GM19395 (cell line): ENCODE results near the gene SYNGR3.
"Not testable (repeated sequence)": the region's sequence is repeated elsewhere in the genome, so short reads cannot be mapped to it uniquely, and the experiment has no call there.

Experiments
- ATAC-seq: cut with Tn5 transposase; IDR thresholded peaks from one replicate; pipeline ENCODE4 v1.9.1; 2021; ENCODE audit warnings: mild to moderate bottlenecking, moderate library complexity; ENCODE audit not compliant: unreplicated experiment

Gene SYNGR3

GRCh38 chr16:1989209-1990100 lies at the start of gene SYNGR3:
Gene SYNGR3 (plus strand): TSS chr16:1989970. CDS start chr16:1990103, 133 bp downstream.
- no peak for ATAC-seq

- ATAC-seq, result no peak
Observed at GRCh38 chr16:1940273-1941161, 49.3 kb upstream of the SYNGR3 start.

GRCh38 chr16:1941162-1942046 lies 48.4 kb upstream of the SYNGR3 start:
- no peak for ATAC-seq

GRCh38 chr16:1942047-1942809 lies 47.5 kb upstream of the SYNGR3 start:
- no peak for ATAC-seq

- ATAC-seq, result peak; percentile 86
Observed at GRCh38 chr16:1942810-1943726, 46.7 kb upstream of the SYNGR3 start, which contains the start of gene MSRB1. Gene MSRB1 (minus strand): TSS chr16:1943199. CDS start chr16:1943156, 43 bp downstream.

GRCh38 chr16:1944612-1945199 lies 45.1 kb upstream of the SYNGR3 start:
- no peak for ATAC-seq

GRCh38 chr16:1945559-1946391 lies 44.0 kb upstream of the SYNGR3 start:
- ATAC-seq, result no peak

GRCh38 chr16:1946495-1947368 lies 43.0 kb upstream of the SYNGR3 start:
- ATAC-seq, result no peak

- ATAC-seq, result no peak
Observed at GRCh38 chr16:1947369-1947670, 42.5 kb upstream of the SYNGR3 start.

GRCh38 chr16:1949507-1949906 lies 40.3 kb upstream of the SYNGR3 start:
- ATAC-seq, result no peak

GRCh38 chr16:1950047-1950446 lies 39.7 kb upstream of the SYNGR3 start:
- ATAC-seq, result no peak

- no peak for ATAC-seq
Observed at GRCh38 chr16:1950559-1950958, 39.2 kb upstream of the SYNGR3 start.

GRCh38 chr16:1953734-1954133 lies 36.0 kb upstream of the SYNGR3 start:
- ATAC-seq, result no peak

- not testable (repeated sequence) for ATAC-seq
Observed at GRCh38 chr16:1957434-1958142, 32.2 kb upstream of the SYNGR3 start.

- ATAC-seq, result not testable (repeated sequence)
Observed at GRCh38 chr16:1958143-1958491, 31.7 kb upstream of the SYNGR3 start.

- no peak for ATAC-seq
Observed at GRCh38 chr16:1958715-1959268, 31.0 kb upstream of the SYNGR3 start.
